Hippocampal formation (tissue), 2 donors: ENCODE measurements around the gene TWF2.

Experiments
- DNase-seq, 2 donors: peaks; one replicate each; lab custom pipeline; 2025; lab: John Stamatoyannopoulos, UW

The TWF2 gene

DNA sequence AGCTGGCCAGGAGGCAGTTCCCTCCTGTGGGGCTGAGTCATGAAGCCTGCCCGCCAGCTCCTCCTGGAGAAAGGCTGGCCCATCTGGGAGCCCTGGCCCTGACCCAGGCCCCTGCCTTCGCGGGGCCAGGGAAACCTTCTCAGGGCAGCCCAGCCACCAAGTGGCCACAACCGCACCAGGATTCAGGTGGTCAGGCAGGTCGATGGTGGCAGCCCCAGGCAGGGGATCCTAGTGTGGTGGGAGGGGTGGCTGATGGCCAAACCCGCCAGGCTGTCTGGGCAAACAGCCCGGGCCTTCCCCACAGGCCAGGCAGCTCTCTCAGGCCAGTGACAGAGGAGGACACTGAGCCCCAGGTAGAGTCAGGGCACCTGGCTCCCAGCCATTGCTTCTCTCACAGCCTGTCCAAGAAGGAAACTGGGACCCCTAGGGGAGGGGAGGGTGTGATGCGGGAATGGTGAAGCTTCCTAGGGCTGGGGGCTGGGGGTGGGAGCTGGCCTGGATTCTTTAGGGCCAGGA, 1.2 kb downstream of the TWF2 start:
- peak; percentile 31 to 50 for DNase-seq

DNA sequence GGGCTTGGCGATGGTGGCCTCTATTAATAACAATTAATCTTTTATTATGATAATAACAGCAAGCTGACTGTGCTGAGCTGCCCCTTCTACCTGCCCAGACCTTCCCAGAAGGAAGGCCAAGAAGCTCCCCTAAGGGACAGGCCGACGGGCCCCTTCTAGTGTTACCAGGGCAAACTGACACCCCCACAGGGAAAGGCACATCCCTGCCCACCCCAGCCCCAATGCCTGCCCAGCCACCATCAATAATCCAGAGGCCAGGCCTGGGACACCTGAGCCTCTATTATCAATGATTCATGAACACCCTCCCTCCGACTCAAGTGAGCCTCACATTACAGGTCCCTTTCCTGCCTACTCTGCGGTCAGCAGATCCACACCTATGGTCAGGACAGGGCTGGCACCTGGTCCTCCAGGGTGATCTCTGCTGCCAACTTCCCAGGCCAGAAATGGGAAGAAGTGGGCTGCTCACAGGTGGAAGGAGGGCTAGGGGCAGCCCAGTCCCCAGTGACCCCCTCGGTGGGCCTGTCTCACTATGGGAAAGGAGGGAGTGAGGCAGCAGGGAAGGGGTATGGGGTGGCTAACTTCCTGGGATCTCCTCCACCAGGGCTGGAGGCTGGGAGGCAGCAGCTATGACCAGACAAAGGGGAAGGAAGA, 1.8 kb downstream of the TWF2 start:
- no peak for DNase-seq

DNA sequence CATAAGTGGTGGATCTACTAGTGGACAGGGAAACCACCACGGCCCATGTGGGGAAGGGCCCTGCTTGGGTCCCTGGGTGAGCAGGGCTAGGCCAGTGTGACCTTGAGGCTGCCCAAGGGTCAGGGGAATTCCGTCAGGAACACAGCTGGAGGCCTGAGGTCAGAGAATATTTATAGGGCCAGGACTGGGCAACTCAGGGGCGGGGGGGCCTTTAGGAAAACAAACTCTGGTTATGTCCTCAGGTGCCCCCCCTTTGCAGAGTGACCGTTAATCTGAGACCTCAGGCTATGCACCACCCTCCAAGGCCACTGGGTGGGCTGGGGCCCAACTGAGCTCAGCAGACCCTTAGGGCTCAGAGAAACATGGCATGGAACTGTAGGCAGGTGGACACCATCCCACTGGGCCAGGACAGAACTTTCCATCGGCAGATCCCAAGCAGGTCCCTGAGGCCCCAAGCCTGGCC, 2.5 kb downstream of the TWF2 start:
- DNase-seq = no peak

DNA sequence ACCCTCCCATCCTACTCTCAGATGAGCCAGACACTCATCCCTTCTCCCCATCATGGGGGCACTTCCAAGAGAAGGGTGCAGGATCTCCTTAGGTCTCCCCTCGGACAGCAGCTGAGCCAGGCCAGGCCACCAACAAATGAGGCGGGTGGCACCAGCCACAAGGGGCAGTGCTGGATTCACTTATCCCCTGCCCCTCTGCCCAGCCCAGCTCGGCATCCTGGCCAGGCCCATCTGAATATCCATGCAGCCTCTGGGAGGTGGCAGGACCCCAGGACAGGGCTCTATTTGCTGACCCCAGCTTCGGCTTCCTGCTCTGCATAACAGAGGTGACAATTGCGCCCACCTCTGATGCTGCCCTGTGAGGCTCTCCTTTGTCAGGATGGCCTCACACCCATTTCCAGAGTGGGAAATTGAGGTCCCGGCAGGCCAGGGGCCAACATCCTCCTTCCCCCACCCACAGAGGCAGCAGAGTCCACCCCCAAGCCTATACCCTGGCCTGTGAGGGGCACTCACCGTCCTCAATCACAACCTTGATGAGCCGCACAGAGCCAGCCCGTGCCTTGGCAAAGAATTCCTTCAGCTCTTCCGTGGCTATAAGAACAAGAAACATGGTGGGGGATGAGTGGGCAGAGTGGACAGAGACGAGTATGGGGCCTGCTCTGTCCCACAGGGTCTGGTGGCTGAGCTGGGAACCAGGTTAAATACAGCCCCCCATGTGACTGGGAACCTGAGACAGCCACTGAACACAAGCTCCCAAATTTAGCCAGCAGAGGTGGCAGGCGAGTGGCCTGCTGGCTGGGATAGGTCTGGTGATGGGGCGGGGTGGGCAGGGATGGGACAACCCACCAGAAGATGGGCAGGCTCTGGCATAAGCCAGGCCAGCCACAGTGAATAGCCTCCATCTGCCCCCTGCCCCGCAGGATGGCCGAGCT, 4.2 kb downstream of the TWF2 start:
- DNase-seq = no peak

DNA sequence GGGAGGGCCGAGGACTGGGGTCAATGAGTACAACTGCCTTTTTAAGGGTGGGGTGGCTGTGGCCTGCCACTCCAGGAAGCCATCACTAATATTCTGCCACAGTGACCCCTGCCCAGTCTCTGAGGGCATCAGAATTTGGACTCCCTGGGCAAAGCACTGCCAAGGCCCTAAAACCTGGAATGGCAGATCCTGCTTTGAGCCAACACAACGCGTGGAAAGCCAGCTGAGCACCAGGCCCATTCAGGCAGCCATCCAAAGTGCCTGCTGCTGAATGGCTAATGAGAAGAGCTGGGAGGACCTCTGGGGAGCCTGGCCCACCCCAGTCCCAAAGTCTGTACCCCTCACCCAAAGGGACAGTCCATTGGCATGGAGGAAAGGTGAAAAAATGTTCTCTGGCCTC, 5.0 kb downstream of the TWF2 start:
- DNase-seq = peak; percentile 30 to 32

DNA sequence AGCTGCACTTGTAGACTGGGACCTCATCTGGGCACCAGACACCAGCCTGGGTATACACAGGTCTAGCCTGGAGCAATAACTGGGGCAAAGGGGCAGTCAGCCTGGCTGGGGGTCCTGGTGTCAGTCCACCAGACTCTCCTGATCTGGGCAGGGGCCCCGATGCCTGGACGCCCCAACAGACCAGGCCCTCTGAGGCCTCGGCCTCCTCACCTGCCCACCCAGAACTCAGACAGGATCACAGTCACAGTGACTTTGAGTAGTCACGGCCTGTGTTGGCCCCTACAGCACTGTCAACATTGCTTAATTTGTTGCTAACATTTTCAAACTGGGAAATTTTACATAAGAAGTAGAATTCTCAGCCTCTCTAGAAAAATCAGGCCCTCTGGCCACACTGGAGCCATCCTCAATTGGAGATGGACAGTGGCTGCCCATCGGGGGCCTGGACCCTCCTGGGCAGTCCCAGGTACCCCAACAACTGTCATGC, 5.8 kb downstream of the TWF2 start:
- no peak for DNase-seq

DNA sequence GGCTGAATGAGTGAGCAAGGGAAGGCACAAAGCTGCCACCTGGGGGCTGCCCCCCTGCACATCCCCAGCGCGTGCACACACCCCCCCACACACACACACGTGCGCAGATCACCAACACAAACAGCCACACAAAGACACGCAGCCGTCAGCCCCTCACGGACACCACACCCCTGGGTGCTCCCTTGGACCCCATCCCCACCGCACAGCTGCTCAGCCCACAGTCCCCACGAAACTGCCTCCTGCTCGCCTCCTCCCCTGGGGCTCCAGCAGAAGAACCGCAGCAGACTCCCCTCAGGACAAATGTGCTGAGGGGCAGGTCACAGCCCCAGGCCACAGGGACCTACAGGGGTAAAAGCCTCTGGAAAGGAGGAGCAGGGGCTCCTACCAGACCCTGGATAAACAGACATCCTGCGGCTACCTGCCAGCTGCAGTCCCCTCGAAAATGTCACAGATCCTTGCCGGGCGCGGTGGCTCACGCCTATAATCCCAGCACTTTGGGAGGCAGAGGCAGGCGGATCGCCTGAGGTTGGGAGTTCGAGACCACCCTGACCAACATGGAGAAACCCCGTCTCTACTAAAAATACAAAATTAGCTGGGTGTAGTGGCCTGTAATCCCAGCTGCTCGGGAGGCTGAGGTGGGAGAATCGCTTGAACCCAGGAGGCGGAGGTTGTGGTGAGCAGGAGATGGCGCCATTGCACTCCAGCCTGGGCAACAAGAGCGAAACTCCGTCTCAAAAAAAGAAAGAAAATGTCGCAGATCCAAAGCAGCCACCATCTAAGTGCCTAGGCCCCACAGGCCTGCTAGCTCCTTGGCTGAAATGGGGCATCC, 6.5 kb downstream of the TWF2 start:
- DNase-seq = no peak

DNA sequence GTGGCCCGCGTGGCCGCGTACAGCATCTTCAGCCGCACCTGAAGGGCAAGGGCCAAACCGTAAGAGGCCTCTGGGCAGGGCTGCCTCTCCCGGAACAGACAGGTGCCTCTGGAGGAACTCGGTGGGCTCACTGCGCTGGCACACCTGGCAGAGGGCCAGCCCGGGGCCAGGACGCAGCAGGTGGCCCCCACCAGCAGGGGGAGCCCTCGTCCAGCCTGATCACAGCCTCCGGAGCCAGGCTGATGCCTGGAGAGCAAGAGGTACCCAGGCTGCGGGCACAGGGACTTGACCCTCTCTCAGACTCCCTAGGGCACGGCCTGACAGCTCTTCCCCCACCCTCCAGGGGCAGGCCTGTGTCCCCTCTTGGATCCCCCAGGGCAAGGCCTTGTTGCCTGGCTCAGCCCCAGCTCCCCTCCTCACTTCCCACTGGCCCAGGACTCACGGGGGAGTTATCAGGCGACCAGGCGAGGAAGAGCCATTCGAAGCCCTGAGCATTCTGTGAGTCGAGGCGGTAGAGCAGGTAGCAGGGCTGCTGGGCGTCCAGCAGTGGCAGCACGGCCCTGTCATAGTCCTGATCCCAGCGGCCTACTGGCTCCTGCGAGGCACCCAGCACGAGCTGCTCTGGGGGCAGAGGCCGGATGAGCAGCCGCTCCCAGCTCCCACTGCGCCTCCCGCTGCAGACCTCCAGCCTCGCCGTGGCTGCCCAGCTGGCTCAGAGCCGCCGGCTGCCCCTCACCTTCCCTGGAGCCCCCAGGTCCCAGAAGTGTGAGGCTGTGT, 7.3 kb downstream of the TWF2 start:
- DNase-seq = peak in 1 of 2 donors; percentile 24

DNA sequence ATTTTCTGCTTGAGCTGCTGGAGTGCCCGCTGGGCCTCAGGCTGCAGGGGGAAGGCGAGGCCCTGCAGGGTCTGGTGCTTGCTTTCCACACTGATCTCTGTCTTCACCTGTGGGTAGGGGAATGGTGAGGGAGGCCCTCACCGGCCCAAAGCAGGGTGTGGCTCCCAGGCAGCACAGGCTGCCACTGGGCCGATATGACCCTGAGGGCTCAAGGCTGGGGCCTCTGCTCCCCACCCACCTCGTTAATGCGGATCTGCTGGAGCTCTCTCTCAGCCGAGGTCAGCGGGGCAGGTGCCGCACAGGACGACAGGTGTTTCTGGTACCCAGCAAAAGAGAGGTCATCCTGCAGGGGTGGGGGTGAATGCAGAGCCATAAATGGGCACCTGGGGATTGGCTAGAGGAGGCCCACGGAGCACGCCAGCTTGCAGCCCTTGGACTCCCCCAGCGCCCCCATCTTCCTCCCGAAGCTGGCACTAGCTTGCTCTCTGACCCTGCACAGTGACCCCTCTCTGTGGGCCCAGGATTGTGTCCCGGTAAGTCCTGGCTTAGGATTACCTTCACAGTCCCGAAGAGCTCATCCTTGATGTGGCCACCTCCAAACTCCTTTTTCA, 8.0 kb downstream of the TWF2 start:
- no peak for DNase-seq

DNA sequence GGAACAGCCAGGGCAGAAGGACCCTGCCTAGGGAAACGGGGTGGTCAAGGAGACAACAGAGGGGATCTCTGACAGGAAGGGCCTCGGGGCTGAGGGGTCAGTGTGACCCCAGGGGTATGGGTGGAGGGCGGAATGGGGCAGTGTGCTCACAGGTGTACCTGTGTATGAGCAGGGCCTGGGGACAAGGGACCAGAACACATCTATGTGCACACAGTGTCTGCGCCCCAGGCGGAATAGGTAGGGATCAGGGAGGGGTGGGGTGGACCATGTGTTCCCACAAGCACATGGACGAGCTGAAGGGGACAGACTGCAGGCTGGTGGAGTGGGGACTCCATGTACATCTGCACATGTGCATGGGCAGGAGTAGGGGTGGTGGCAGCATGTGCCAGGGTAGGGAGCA, 8.5 kb downstream of the TWF2 start:
- DNase-seq = no peak

DNA sequence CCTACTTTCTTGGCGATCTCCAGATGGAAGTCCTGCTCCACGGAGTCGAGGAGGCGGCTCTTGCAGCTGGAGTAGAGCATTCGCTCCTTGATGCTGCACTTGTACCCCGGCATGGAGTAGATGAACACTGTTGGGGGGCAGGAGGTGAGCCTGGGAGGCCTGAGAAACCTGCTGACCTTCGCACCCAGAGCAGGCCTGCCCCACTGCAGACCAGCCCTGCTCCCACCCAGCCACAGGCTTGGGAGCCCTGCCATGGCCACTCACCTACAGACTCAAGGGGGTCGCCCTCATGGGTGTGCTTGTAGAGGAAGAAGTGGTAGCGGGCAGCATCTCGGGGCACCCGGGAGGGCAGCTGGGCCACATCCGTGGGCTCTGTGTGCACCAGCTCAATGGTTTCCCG, 9.3 kb downstream of the TWF2 start:
- no peak for DNase-seq

DNA sequence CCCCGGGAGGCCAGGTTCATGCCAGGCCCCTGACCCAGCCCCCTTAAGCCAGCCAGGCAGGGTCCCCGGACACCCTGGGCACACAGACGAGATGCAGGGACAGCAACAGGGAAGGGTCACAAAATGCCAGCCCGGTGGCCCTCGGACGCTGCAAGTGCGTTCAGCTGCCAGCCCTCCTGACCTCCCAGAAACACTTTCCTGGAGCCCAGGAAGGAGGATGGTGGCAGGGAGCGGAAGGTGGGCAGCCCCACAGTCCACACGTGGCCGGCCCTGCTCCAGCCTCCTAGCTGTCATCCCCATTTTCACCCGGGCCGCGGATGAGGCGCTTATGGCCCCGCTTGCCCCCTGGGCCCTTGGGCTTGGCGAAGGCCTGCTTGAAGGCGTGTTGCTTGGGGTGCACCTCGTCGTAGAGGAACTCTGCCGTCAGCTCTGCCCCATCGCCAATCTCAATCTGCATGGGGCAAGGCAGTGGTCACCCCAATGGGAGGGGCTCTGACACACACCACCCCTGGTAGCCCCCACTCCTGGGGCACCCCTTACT, 10.1 kb downstream of the TWF2 start:
- no peak for DNase-seq

DNA sequence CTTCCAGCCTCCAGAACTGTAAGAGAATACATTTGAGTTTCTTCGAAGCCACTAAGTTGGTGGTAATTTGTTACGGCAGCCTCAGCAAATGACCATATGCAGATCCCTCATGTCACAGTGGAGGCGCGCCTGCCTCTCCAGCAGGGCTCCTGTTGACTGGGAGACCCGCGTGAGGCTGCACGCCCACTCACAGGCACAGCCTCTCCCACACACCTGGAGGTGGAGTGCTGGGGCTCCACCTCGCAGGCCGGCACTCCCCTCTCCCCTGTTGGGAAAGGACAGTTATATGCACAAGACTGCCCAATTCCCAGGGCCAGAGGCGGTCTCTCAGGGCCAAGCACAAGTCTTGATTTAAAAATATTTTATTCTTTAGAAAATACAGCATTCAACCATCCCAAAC, 10.7 kb downstream of the TWF2 start:
- no peak for DNase-seq

DNA sequence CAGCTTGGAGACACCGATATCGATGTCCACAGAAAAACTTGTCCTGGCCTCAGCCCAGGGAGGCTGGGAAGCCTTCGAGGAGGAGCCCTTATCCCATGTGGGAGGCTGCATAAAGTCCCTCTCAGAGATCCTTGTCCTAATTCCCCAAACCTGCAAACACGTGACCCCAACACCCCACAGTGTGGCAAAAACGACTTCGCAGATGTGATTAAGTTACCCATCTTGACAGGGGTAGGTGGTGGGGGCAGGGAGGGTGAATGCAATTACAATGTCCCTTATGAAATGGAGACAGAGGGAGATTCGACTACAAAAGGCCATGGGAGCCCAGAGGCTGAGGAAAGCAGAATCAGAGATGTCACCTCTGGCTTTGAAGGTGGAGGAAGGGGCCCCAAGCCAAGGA, 11.2 kb downstream of the TWF2 start:
- no peak for DNase-seq

DNA sequence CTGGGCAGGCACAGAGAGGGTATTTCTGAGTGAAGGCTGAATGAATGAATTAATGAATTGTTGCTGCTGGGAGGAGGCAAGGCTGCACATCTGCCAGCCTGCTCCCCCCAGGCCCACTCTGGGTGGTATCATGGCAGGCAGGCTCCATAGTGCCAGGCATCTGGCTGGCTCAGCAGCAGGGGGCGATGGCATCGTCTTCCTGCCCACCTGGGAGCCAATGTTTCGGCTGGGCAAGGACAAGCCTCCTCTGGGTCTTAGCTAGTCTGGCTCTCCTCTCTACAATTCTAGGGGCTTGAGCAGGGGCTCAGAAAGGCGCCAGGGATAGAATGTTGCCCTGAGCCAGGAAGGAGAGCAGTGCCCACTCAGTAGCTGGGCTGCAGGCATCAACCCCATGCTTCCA, 11.8 kb downstream of the TWF2 start:
- no peak for DNase-seq

DNA sequence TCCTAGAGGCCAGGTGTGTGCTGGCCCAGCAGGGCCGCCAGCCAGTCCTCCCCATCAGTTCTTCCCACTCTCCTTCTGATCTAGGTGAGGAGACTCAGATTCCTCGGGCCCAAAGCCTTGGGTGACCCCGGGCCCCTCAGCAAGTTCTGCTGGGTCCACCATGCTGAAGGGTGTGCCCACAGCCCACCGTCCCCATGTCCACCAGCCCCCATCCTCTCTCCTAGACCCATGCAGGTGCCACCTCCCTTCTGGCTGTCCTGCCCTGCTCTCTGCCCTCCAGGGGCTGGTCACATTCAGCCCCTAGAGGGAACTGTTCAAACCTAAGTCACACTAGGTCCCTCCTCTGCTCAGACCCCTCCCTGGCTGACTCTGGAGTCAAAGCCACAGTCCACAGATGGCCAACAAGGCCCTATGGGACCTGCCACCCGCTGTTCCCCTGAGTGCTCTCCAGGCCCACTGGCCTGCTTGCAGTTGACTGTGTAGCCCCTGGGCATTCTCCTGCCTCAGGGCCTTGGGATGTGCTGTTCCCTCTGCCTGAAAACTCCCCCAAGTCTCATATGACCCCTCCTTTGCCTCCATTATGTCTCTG, 12.6 kb downstream of the TWF2 start:
- DNase-seq = no peak

DNA sequence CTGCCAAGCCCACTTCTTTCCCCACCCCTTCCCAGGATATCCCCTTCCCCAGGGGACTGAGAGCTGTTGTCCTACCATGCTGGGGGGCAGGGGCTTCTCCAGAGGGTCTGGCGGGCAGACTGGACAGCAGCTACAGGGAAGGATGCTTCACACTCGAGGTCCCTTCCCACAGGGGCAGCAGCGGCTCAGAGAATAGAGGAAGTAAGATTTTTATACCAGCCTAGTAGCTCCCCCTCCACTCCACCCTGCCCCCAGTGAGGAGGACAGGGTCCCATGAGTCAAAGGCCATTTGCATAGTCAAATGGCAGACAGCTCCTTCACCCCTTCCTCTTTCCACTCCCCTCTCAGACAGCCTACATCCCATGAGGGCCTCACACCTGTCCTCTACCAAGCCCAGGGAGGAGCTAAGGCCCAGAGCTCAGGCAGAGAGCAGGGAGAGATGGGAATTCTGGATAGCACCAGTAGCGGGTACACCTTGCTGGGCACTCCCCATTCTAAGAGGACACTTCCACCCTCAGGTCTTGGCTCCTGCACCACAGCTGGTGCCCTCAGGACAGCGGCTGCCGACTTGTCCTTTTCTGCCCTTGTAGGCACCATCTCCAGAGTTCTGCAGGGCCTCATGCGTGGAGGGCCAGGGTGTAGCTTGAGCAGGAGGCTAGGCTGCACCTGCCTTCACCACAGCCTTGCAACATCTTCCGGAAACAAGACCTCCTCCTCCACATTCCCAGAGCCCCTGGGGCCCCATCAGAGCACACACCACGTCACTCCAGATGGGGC, 13.3 kb downstream of the TWF2 start, which contains the start of gene TLR9:
Gene TLR9 (minus strand): TSS at position 194 of the 777 bp plus-strand sequence. CDS start 116 bp downstream, at position 78.
- DNase-seq = no peak

DNA sequence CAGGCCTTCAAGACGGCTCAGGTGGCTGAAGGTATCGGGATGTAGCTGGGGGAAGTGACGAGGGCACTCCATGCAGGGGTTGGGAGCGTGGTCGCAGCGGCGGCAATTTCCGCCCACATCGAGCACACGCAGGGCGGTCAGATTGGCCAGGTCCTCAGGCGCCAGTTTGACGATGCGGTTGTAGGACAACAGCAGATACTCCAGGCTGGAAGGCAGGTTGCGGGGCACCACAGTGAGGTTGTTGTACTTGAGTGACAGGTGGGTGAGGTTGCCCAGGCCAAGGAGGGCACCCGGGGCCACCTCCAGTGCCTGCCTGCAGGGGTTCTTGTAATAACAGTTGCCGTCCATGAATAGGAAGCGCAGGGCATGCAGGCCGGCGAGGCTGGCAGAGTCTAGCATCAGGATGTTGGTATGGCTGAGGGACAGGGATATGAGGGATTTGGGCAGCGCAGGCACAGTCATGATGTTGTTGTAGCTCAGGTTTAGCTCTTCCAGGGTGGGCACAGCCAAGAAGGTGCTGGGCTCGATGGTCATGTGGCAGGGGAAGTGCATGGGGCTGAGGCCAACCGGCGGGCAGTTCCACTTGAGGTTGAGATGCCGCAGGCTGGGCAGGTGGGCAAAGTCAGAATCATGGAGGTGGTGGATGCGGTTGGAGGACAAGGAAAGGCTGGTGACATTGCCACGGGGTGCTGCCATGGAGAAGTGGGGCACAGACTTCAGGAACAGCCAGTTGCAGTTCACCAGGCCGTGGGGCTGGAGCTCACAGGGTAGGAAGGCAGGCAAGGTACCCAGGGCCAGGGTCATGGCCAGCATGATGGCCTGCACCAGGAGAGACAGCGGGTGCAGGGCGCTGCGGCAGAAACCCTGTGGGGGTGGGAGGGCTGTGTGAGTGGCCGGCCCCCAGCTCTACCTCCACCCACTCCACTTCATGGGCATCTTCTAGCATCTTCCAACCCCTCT, 15.2 kb downstream of the TWF2 start:
- DNase-seq = no peak
